K562 (cell line): ENCODE measurements around the gene PPP2R2D. TPM values are rescaled to one million over a fixed set of nuclear protein-coding genes. Genes with fewer than 3 reads are reported as not detected.
A peak's percentile ranks its signal among the peaks of the same experiment; 100 is the strongest.

Source experiments
- ATAC-seq: fragments of 200-7000 bp; cut with Tn5 transposase; 3 replicates; pipeline ENCODE4 v1.9.1; 2020; ENCODE audit warnings: moderate library complexity
- BruUV-seq: library from RNA; stranded (reverse); fragments of 400-500 nt; replicated peaks from 2 replicates; lab custom pipeline; 2021; lab: Mats Ljungman, UMichigan
- CTCF ChIA-PET: fragments of 300-600 bp; formaldehyde crosslinking; extraction: SDS; loops from one replicate; lab custom pipeline; 2021; ENCODE audit warnings: low intra/inter-chr PET ratio; lab: Yijun Ruan, JAX
- POLR2A ChIA-PET: fragments of 300-600, 350-650 bp; sonication (Branson Sonifier 250); formaldehyde crosslinking; extraction: SDS; loops from one replicate; lab custom pipeline; 2021; ENCODE audit warnings: antibody characterized with exemption, inconsistent platforms; lab: Yijun Ruan, JAX
- DNase-seq, 4 experiments: peaks; one replicate each; pipeline versions ENCODE4 v3.0.0 to v3.0.0-alpha.2; 2011 to 2018; ENCODE audit warnings: low spot score in 3 of 4, mixed read lengths in 3 of 4; ENCODE audit errors: extremely low read depth in 1 of 4
- FAIRE-seq: peaks from 2 replicates; lab custom pipeline; 2011; peaks lifted over from hg19 to GRCh38; lab: Jason Lieb, UNC
- H2AFZ ChIP-seq: 2 replicates; pipeline ENCODE4 v1.6.0; 2011; ENCODE audit warnings: low read depth, low read length, control low read depth, inconsistent platforms
- H3K27ac ChIP-seq: fragments of 200-600 bp; 3 replicates; pipeline ENCODE4 v1.8.0; 2011; ENCODE audit warnings: low read depth, mild to moderate bottlenecking, control low read depth, inconsistent platforms, low read length, moderate library complexity, mixed read lengths; ENCODE audit errors: extremely low read depth
- H3K27me3 ChIP-seq, 2 experiments: fragments of 300-600 bp in 1 of 2; 2 replicates in 1 of 2; 3 replicates in 1 of 2; pipeline versions ENCODE4 v1.6.0 to v1.8.0; 2011; ENCODE audit warnings: inconsistent platforms in 2 of 2, low read length in 2 of 2, mild to moderate bottlenecking in 1 of 2, mixed read lengths in 1 of 2, moderate library complexity in 1 of 2; ENCODE audit not compliant: control insufficient read depth in 2 of 2, insufficient read depth in 2 of 2
- H3K36me3 ChIP-seq: fragments of 300-600 bp; 3 replicates; pipeline ENCODE4 v1.8.0; 2011; ENCODE audit warnings: mild to moderate bottlenecking, low read length, inconsistent platforms; ENCODE audit not compliant: control insufficient read depth, insufficient read depth
- H3K4me1 ChIP-seq, 2 experiments: fragments of 200-600 bp in 1 of 2; replicated peaks in 1 of 2; 2 replicates in 1 of 2; 3 replicates in 1 of 2; pipeline versions ENCODE4 v1.5.1 to v1.8.0; 2011; ENCODE audit warnings: inconsistent platforms in 2 of 2, low read length in 2 of 2, mild to moderate bottlenecking in 1 of 2, mixed read lengths in 1 of 2, moderate library complexity in 1 of 2; ENCODE audit not compliant: control insufficient read depth in 2 of 2, insufficient read depth in 2 of 2
- H3K4me2 ChIP-seq: 2 replicates; pipeline ENCODE4 v1.6.1; 2011; ENCODE audit warnings: low read length, control low read depth, inconsistent platforms, mixed read lengths; ENCODE audit not compliant: insufficient read depth
- H3K4me3 ChIP-seq: fragments of 200-600 bp; sonication (generic), shearing (Covaris generic); 2 replicates; pipeline ENCODE4 v1.5.1; 2016; ENCODE audit warnings: control low read depth, inconsistent platforms
- H3K79me2 ChIP-seq: fragments of 200-600 bp; 3 replicates; pipeline ENCODE4 v1.8.0; 2011; ENCODE audit warnings: low read length, inconsistent platforms; ENCODE audit not compliant: control insufficient read depth, insufficient read depth
- H3K9ac ChIP-seq, 2 experiments: 2 replicates each; pipeline versions ENCODE4 v1.6.0 to v1.6.1; 2011; ENCODE audit warnings: low read depth in 2 of 2, low read length in 2 of 2, control low read depth in 1 of 2, inconsistent platforms in 1 of 2, mild to moderate bottlenecking in 1 of 2, mixed read lengths in 1 of 2; ENCODE audit not compliant: insufficient read depth in 1 of 2
- H3K9me1 ChIP-seq: one replicate; pipeline ENCODE4 v1.6.0; 2011; ENCODE audit warnings: inconsistent platforms, mild to moderate bottlenecking, low read length, moderate library complexity; ENCODE audit not compliant: control insufficient read depth, insufficient read depth
- H3K9me3 ChIP-seq: replicated peaks from 2 replicates; pipeline ENCODE4 v1.5.1; 2011; ENCODE audit warnings: low read depth, low read length, inconsistent platforms; ENCODE audit not compliant: control insufficient read depth, insufficient read depth
- H4K20me1 ChIP-seq: replicated peaks from 2 replicates; pipeline ENCODE4 v1.6.1; 2011; ENCODE audit warnings: low read length, inconsistent platforms, mixed read lengths; ENCODE audit not compliant: control insufficient read depth, insufficient read depth
- GATAD2A ChIP-seq: fragments of 450-650 bp; IDR thresholded peaks from 2 replicates; pipeline ENCODE4 v1.6.1; 2017
- RCOR1 ChIP-seq, 2 experiments: IDR thresholded peaks; 2 replicates each; pipeline ENCODE4 v1.6.1; 2012; ENCODE audit warnings: low read depth in 2 of 2, low read length in 2 of 2, borderline replicate concordance in 1 of 2, improper control_type of control experiment in 1 of 2
- YY1 ChIP-seq, 3 experiments: IDR thresholded peaks; 2 replicates each; pipeline ENCODE4 v1.6.1; 2011; ENCODE audit warnings: low read length in 2 of 3, mild to moderate bottlenecking in 2 of 3, moderate library complexity in 2 of 3, borderline replicate concordance in 1 of 3, control low read depth in 1 of 3, low read depth in 1 of 3; ENCODE audit not compliant: insufficient read depth in 3 of 3, insufficient replicate concordance in 2 of 3, control insufficient read depth in 1 of 3, insufficient read length in 1 of 3; ENCODE audit errors: extremely low read depth in 1 of 3
- ZKSCAN1 ChIP-seq: fragments of 150-350 bp; IDR thresholded peaks from 2 replicates; pipeline ENCODE4 v1.6.1; 2016; ENCODE audit warnings: low read depth, low read length
- ZNF76 ChIP-seq: fragments of 250-450 bp; sonication (Bioruptor Pico); IDR thresholded peaks from 2 replicates; pipeline ENCODE4 v1.4.0; 2020; ENCODE audit warnings: mild to moderate bottlenecking, moderate library complexity, borderline replicate concordance
- WGBS: fragments of 100-300 bp; shearing (Covaris generic); methylation state at CpG from one replicate; pipeline ENCODE4 v1.1.6; 2016; ENCODE audit warnings: low coverage, mixed read lengths; ENCODE audit not compliant: insufficient coverage; ENCODE audit errors: missing lambda C conversion rate; 5-methylcytosine and 5-hydroxymethylcytosine counted together
- in situ Hi-C: fragments of 300-500 bp; cut with MboI; formaldehyde crosslinking; loops from 4 replicates; pipeline ENCODE4 v1.15.0; 2018; ENCODE audit warnings: inconsistent platforms, mixed read lengths
- intact Hi-C: fragments of 100-400 bp; cut with micrococcal nuclease; formaldehyde crosslinking; loops from 2 replicates; pipeline ENCODE4 v1.14.2; 2022
- polyA plus RNA-seq, 8 experiments: library from polyadenylated mRNA; depleted of rRNA in 4 of 8; stranded (reverse) in 5 of 8; unstranded in 3 of 8; fragments of >200 nt; fragmentation: Nextera tagmentation in 2 of 8; fragmentation: Illumina TruSeq in 1 of 8; extraction: Ambion mirVana in 2 of 8; extraction: Trizol in 1 of 8; gene quantifications; 2 replicates each; pipeline versions ENCODE4 v1.2.1 to v1.2.3, GENCODE V29; 2011 to 2014; ENCODE audit warnings: inconsistent platforms in 1 of 8, missing spikeins in 1 of 8
- total RNA-seq, 7 experiments: library from RNA; depleted of rRNA in 6 of 7; stranded (reverse); fragments of >200 nt in 6 of 7; fragmentation: Illumina TruSeq in 2 of 7; extraction: Trizol in 2 of 7; gene quantifications; 2 replicates each; pipeline versions ENCODE4 v1.2.1 to v1.2.3, GENCODE V29; 2011 to 2021; ENCODE audit warnings: low replicate concordance in 1 of 7
- TF ChIP-seq, protein P1 (sequence below), 3 experiments: IDR thresholded peaks in 2 of 3; conservative IDR thresholded peaks in 1 of 3; 2 replicates each; pipeline ENCODE4 v1.5.1; 2011 to 2012; ENCODE audit warnings: low read length in 3 of 3, mild to moderate bottlenecking in 3 of 3, control low read depth in 2 of 3, improper control_type of control experiment in 1 of 3, inconsistent platforms in 1 of 3, low read depth in 1 of 3, mixed read lengths in 1 of 3, moderate library complexity in 1 of 3; ENCODE audit not compliant: insufficient read depth in 2 of 3
- TF ChIP-seq, protein P2 (sequence below), 2 experiments: fragments of 450-650 bp; formaldehyde crosslinking in 1 of 2; IDR thresholded peaks; 2 replicates each; pipeline versions ENCODE4 v1.4.0 to v1.6.1; 2014 to 2020; ENCODE audit warnings: mild to moderate bottlenecking in 2 of 2, borderline replicate concordance in 1 of 2, low read depth in 1 of 2

Gene PPP2R2D
- total and polyA plus RNA-seq, 9 of the 15 experiments (the other 6 are each of a cell fraction or from before 2014, with no cell fraction given): 1.9 to 37.0 (median 26.8) TPM

DNA sequence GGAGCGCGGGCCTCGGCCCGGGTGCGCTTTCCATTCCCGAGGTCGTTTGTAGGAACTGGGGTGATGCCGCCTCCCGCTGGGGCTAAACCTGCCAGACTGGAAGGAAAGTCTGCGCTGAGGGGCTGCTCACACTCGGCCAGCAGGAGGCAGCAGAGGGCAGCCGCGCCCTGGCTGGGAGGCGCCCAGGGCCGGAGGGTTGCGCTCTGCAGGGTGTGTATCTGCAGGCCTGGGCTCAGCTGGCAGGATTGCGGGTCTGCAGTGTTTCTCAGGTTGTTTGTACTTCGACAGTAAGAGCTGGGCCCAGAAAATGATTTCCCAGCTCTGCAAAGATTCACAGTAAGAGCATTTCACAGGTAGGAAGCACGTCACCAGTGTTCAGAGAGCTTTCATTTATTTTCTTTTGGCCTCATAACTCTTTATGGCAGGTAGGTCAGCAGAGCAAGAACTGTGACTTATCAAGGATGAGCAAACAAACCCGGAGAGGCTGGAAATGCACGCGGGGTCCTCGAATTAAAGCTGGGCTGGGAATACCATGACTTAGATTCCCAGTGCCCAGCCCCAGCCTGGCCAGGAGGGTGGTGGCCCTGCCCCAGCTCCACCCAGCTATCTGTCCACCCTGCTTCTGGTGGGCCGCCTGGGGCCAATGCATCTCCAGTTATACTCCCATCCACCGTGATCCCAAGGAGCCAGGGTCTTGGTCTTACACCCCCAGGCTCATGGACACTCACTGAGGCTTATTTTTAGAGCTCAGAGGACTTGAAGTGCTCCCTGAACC lies 15.2 kb upstream of the PPP2R2D start:
- peak overlapping the region; percentile 25; the same call in 1 of the 2 replicates for H3K4me2 ChIP-seq
- in situ Hi-C loops: loop anchor here (5.0 kb wide), 2 partner anchors 47 to 137 kb away; no protein-coding TSS in a partner anchor
- TF ChIP-seq, protein P1, sequence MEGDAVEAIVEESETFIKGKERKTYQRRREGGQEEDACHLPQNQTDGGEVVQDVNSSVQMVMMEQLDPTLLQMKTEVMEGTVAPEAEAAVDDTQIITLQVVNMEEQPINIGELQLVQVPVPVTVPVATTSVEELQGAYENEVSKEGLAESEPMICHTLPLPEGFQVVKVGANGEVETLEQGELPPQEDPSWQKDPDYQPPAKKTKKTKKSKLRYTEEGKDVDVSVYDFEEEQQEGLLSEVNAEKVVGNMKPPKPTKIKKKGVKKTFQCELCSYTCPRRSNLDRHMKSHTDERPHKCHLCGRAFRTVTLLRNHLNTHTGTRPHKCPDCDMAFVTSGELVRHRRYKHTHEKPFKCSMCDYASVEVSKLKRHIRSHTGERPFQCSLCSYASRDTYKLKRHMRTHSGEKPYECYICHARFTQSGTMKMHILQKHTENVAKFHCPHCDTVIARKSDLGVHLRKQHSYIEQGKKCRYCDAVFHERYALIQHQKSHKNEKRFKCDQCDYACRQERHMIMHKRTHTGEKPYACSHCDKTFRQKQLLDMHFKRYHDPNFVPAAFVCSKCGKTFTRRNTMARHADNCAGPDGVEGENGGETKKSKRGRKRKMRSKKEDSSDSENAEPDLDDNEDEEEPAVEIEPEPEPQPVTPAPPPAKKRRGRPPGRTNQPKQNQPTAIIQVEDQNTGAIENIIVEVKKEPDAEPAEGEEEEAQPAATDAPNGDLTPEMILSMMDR (IDR thresholded peaks at IDR 0.05 in 2 of 3, conservative IDR thresholded peaks at IDR 0.05 in 1 of 3; ENCODE audit: insufficient read depth in 2 of 3, low read depth in 1 of 3, low read length in 3 of 3): peak; percentile 90 to 97 (median 92)
- TF ChIP-seq, protein P2, sequence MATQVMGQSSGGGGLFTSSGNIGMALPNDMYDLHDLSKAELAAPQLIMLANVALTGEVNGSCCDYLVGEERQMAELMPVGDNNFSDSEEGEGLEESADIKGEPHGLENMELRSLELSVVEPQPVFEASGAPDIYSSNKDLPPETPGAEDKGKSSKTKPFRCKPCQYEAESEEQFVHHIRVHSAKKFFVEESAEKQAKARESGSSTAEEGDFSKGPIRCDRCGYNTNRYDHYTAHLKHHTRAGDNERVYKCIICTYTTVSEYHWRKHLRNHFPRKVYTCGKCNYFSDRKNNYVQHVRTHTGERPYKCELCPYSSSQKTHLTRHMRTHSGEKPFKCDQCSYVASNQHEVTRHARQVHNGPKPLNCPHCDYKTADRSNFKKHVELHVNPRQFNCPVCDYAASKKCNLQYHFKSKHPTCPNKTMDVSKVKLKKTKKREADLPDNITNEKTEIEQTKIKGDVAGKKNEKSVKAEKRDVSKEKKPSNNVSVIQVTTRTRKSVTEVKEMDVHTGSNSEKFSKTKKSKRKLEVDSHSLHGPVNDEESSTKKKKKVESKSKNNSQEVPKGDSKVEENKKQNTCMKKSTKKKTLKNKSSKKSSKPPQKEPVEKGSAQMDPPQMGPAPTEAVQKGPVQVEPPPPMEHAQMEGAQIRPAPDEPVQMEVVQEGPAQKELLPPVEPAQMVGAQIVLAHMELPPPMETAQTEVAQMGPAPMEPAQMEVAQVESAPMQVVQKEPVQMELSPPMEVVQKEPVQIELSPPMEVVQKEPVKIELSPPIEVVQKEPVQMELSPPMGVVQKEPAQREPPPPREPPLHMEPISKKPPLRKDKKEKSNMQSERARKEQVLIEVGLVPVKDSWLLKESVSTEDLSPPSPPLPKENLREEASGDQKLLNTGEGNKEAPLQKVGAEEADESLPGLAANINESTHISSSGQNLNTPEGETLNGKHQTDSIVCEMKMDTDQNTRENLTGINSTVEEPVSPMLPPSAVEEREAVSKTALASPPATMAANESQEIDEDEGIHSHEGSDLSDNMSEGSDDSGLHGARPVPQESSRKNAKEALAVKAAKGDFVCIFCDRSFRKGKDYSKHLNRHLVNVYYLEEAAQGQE (IDR thresholded peaks at IDR 0.05; ENCODE audit: borderline replicate concordance): peak; percentile 92
- TF ChIP-seq, protein P2 (CRISPR knock-in tag; IDR thresholded peaks at IDR 0.05; ENCODE audit: low read depth): no peak
- 0 out of 2 replicates have a peak, but pooled peaks have one; percentile 51 for TF ChIP-seq GATAD2A
- TF ChIP-seq YY1 (IDR thresholded peaks at IDR 0.05; ENCODE audit: borderline replicate concordance in 1 of 3, control insufficient read depth in 1 of 3, extremely low read depth in 1 of 3, insufficient read depth in 3 of 3, insufficient read length in 1 of 3, insufficient replicate concordance in 2 of 3, low read depth in 1 of 3, low read length in 2 of 3): peak in 1 of 3 experiments; percentile 39
- 0 out of 2 replicates have a peak, but pooled peaks have one; percentile 35 for TF ChIP-seq ZKSCAN1
- 0 out of 4 replicates have a peak, but pooled peaks of 1 of the 2 experiments have one; percentile 9 for TF ChIP-seq RCOR1 (IDR thresholded peaks at IDR 0.05; ENCODE audit: borderline replicate concordance in 1 of 2, low read depth in 2 of 2, low read length in 2 of 2)
- no peak for TF ChIP-seq ZNF76 (CRISPR knock-in tag)

More for the DNA sequence above, 15.2 kb upstream of the PPP2R2D start:
- Histone ChIP-seq H3K36me3 (no peaks in the 10 kb centered on the region), H3K79me2 (no peaks in the 10 kb centered on the region), H3K27ac (no peak overlapping the region), H3K4me1 (peaks cover 13 to 25% of the 10 kb centered on the region in 2 experiments), H3K9me1 (no peaks in the 10 kb centered on the region), H3K27me3 (no peaks in the 10 kb centered on the region; a peak in 1 of 5 replicates), H3K9ac (0 out of 4 replicates have a peak overlapping the region, but pooled peaks of 1 of the 2 experiments have one; percentile 36), H3K4me3 (no peak overlapping the region), H2AFZ (peak overlapping the region; percentile 55; the same call in 1 of the 2 replicates), H4K20me1 (no peaks in the 10 kb centered on the region), H3K9me3 (no peaks in the 10 kb centered on the region)
- FAIRE-seq: no peak
- intact Hi-C loops: loop anchor here (1.0 to 2.0 kb wide), 3 partner anchors 58 to 257 kb away; no protein-coding TSS in a partner anchor
- CTCF ChIA-PET: interaction anchor here (0.7 to 2.5 kb wide), 4 partner anchors 57 to 257 kb away, joined by 3 to 16 read pairs (median 6); no protein-coding TSS in a partner anchor
- no TSS peak for BruUV-seq
- POLR2A ChIA-PET: interaction anchor here (0.9 kb wide), 2 partner anchors 12 to 137 kb away, joined by 5 to 7 read pairs; no protein-coding TSS in a partner anchor
- peak; percentile 100 for ATAC-seq
- peak; percentile 76 to 84 (median 78) for DNase-seq
- 8% methylated on average over 14 of the region's 25 CpGs for WGBS
